Cardiac septum (tissue), 1 donor: ENCODE data around the gene CFI. TPM values are rescaled to one million over a fixed set of nuclear protein-coding genes. Genes with fewer than 3 reads are reported as not detected.

Source experiments
- DNase-seq: peaks from one replicate; pipeline ENCODE4 v3.0.0-alpha.2; 2020; ENCODE audit warnings: low spot score
- intact Hi-C: fragments of 100-400 bp; cut with DNase I; formaldehyde crosslinking; loops from one replicate; pipeline ENCODE4 v1.14.0; 2022
- total RNA-seq: library from RNA; stranded (reverse); fragmentation: NEBNext Ultra II Directional; extraction: Animal tissue kit (Norgen Biotek cat#: 25700); gene quantifications from one replicate; pipeline ENCODE4 v1.2.1, GENCODE V29; 2021
- donor health status: DM: no; HTN: no; CAD: no.

CFI gene
- total RNA-seq, 1 donor from 2014 or later = 10.8 TPM

- intact Hi-C loops = loop anchor here (1.0 to 10.0 kb wide), 4 partner anchors 114 to 272 kb away; partner anchors contain the start of genes GAR1 and SEC24B
These were observed 98.7 kb downstream of the CFI start, which contains the start of gene CASP6 for GRCh38 chr4:109702950-109703663. Gene CASP6, minus strand, starts transcription at chr4:109703445. Its CDS starts 50 bp downstream, at chr4:109703395.

GRCh38 chr4:109701566-109702410 is 100.0 kb downstream of the CFI start:
- no peak for DNase-seq

More at GRCh38 chr4:109702950-109703663, 98.7 kb downstream of the CFI start, which contains the start of gene CASP6:
- DNase-seq = peak; percentile 93

GRCh38 chr4:109699553-109700225 is 102.1 kb downstream of the CFI start:
- intact Hi-C loops = loop anchor here (5.0 to 10.0 kb wide), 2 partner anchors 118 to 275 kb away; partner anchors contain the start of gene GAR1
- no peak for DNase-seq

More at GRCh38 chr4:109701566-109702410, 100.0 kb downstream of the CFI start:
- intact Hi-C loops = loop anchor here (5.0 to 10.0 kb wide), 2 partner anchors 116 to 273 kb away; partner anchors contain the start of gene GAR1

GRCh38 chr4:109698656-109699055 is 103.1 kb downstream of the CFI start:
- intact Hi-C loops = no loop called here
- DNase-seq = no peak

GRCh38 chr4:109691411-109691920 is 110.3 kb downstream of the CFI start:
- DNase-seq = no peak
- intact Hi-C loops = no loop called here

Other genes with a start within 250 kb of the CFI start
- 6.6 TPM for gene MCUB, start 241.8 kb downstream of the CFI start, total RNA-seq
- gene CASP6, start 98.6 kb downstream of the CFI start, total RNA-seq = 3.8 TPM
- 37.7 TPM for gene PLA2G12A, start 71.9 kb downstream of the CFI start, total RNA-seq
- 7.9 TPM for gene GAR1, start 13.8 kb upstream of the CFI start, total RNA-seq
- 0.22 TPM for gene RRH, start 26.0 kb upstream of the CFI start, total RNA-seq
- gene LRIT3, start 46.1 kb upstream of the CFI start, total RNA-seq = not detected
- 11.7 TPM for gene EGF, start 110.9 kb upstream of the CFI start, total RNA-seq